NCI-H146 treated with DMSO at 0.1 percent for 48 hours (cell line): ENCODE measurements around the gene CDHR3.

Experiments
- DNase-seq: peaks from one replicate; lab custom pipeline; 2025; ENCODE audit not compliant: unreplicated experiment; lab: John Stamatoyannopoulos, UW

Gene CDHR3

DNA sequence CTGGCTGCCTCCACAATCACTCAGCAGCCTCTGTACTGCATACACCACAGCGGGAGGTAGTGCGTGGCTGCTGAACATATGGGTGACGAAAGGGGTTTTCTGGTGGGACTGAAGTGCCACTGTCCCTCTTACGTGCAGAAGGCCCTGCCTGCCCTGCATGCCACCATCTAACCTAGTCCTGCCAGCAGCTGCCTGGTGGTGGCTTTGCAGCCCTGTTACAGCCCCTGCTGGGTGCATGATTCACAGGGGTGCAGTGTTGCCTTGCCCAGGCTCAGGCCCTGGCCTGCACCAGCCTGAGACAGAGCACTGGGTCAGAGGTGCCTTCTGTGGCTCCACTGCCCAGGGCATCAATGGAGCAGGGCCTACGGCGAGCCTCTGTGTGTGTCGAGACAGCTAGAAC, 98.9 kb downstream of the CDHR3 start:
- DNase-seq: no peak

DNA sequence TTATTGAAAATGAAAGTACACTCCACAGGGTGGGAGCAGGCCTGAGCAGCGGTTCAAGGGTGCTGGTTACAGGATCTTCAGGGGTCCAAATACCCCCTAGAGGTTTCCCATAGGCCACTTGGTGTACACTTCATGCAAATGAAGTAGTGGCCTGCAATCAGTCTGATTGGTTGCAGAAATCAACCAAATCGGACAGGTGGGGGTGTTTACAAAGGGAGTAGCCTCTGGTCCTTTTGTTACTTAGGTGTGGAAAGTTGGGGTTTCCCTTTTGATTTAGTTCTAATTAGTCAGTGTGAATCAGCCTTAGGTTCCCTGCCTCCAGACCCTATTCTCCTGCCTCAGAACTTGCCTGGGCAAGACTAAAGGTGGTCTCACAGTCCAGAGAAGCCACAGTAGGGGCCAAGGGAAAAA, 99.5 kb downstream of the CDHR3 start:
- no peak for DNase-seq

DNA sequence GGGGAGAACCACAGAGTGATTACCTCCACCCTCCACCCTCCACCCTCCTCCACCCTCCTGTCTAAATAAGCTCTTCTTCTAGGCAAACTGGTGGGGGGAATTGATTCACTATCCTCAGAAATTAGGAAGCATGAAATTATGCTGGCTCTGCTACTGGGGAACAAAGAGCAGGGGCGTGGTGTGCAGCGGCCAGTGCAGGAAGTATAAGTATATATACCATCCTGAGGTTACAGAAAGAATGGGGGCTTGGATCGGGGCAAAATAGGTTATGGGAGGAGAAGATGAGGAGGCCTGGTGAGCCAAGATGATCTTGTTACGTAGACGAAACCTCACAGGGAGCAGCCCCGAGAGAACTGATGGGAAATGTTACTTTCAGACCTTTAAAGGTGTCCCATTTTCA, 100.0 kb downstream of the CDHR3 start:
- DNase-seq: no peak

DNA sequence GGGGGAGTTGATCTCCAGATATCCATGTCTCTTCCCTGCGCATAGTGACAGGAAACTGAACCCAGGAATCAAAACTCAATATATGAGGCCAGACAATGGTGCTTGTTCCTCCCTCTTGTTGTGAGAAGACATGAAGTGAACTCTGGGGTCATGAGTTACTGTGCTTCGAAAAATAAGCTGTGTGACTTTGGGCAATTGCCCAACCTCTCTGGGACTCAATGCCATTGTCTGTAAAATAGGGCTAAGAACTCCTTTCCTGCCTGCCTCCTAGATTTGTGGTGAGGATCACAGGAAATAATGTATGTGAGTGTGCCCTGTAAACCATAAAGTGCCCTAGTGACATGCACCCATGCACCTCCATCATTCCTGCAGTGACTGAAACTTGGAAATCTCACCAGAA, 100.6 kb downstream of the CDHR3 start:
- DNase-seq: no peak

DNA sequence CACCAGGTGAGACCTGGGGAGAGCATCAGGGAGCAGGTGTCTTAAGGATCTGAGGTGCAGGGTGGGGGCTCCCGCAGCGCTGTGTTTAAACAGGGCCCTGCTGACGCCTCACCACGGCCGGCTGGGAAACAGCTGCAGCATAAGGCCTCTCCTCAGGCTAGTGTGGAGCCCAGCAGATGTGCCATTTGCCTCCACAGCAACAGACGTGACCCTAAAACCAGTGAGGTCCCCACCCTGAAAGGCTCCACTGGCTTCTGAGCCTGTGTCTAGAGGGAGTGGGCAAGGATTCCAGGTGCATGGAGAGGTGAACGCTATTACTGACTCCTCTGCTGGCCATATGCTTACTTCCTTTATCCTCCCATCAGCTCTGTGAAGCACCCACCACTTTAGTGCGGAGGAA, 101.3 kb downstream of the CDHR3 start:
- DNase-seq: peak; percentile 75

DNA sequence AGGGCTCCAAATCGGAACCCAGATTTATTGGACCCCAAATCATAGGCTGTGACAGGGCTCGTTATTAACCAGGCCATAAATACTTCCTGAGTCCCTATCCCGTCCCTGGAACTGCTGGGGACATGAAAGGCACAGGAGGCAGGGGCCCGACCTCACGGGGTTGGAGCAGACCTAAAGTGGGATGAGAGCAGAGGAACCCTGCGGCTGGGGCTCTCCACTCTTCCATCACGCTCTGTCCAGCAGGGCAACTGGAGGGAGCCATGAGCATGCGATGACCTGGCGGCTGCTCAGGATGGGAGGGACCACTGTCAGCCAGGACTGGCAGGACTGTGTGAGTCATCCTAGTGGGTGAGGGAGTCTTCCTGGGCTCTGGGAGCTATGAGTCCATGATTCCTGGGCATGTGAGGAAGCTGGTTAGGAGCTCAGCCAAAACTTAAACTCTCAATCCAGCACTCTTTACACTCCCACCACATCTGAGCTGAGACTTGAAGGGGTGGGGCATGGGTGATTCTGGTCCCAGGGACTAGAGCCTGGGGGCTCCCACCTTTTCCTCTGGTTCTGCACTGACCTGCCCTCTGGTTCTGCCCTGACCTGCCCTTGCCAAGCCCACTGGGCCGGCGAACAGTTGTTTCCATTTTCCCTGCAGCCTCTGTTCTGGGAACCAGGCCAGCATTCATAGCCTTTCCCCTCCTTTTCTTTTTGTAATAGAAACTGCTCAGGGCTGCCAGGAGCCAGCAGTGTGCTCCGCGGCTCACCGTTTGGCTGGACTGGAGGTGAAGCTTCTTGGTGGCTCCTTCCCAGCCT, 101.9 kb downstream of the CDHR3 start:
- DNase-seq: peak; percentile 47

DNA sequence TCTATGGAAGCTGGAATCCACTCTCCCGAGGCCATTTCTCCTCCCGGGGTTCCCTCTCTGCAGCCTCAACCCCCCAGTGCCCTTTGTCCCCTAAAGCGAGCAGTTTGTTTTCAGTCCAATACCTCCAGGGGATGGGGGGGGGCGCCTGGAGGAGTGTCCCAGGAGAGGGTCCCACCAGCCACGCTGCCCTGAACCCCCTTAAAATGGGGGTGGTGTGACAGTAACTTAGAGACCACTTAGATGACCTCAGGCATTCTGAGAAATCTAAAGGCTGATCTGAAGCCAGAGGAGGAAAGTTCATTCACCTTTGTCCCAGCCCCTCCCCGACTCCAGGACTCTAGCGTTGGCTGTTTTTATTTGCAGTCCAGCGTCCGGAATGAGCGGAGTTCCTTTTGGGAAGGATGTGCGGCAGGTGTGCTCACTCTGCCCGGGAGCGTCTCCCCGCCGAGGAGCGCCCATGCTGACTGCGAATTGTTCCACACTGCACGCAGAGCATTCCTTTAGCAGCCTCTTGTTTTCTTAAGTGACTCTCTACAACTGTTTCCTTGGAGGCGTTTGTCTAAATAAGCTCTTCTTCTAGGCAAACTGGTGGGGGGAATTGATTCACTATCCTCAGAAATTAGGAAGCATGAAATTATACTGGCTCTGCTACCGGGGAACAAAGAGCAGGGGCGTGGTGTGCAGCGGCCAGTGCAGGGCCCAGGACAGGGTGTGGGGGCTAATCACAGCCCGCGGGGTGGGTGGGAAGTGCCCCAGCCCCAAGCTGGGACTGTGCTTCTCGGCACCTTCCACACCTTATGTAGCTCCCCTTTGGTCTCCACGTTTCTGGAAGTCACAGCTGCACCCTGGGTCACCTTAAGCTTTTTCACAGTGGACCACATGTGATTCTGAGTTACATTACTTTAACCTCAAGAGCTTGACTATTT, 102.8 kb downstream of the CDHR3 start:
- DNase-seq: peak; percentile 15

DNA sequence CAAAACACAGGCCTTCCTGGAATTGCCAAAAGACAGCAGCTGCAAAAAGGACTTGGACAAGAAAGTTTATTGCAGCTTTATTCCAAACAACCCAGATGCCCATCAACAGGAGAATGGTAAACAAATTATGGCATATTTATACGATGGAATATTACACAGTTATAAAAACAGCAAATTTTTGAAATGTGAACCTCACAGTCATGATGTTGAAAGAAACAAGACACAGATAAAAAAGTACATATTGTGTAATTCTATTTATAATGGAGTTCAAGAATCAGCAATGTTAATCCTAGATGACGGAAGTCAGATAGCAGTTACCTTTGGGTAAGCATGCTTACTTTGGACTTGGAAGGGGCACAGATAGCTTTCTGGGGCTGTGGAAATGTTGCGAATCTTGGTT, 104.6 kb downstream of the CDHR3 start:
- no peak for DNase-seq

DNA sequence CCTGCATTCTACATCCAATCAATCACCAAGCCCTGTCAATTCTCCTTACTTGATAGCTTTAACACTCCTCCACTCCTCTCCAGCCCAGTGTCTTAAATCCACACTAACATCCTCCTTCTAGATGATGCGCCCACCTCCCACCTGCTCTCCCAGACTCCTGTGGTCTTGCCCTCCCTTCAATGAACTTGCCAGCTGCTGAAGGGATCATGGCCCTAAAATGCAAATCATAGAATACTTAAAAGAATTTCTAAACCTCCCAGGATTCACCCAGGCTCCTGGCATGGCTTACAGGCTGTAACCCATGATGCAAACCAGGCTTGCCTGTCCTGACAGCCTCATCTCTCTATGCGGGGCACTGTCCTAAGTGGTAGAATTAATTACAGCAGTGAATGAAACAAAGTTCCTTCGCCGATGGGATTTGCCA, 105.5 kb downstream of the CDHR3 start:
- no peak for DNase-seq

DNA sequence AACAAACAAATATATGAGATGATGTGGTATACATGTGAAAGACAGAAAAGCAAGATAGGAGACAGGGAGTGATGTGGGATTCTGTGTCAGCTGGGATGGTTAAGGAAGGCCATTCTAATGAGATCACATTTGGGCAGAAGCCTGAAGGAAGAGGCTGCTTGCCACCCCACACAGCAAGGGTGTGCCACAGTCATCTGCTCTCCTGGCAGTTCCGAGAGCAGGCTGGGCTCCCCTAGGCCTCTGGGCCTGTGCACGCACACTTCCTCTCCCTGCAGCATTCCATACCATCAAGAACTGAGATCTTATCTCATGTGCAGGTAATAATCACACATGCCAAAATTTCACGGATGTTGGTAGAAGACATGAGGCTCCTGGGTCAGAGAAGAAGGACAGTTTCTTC, 105.9 kb downstream of the CDHR3 start:
- DNase-seq: no peak

DNA sequence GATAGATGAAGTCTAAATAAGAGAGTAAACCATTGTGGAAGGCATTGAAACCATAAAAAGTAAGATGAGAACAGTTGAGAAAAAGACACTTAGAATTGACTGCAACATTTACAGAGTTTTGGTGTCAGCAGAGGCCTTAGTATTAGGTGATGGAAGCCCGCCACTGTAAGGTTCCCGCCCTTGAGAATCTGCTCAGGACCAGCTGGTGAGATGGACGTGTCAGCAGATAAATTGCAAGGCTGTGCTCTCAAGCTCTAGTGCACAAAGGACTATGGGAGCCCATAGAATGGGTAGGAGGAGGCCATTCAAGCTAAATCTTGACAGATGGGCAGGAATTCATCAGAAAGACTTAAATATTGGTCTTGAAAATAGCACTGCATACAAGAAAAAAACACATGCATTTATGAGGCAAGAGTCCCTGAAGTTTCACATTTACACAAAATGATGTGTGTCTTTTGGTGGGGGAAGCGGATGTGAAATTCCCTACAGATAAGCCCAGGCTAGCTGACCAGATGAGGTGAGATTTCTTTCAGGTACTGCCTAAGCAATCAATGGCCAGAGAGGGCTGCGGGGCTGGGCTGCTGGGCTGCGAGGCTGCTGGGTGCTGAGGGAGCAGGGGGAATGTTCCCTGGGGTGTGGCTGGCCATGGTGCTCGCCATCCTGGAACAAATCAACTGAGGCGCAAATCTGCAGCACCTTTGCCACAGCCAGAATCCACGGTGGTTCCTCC, 106.6 kb downstream of the CDHR3 start:
- no peak for DNase-seq

DNA sequence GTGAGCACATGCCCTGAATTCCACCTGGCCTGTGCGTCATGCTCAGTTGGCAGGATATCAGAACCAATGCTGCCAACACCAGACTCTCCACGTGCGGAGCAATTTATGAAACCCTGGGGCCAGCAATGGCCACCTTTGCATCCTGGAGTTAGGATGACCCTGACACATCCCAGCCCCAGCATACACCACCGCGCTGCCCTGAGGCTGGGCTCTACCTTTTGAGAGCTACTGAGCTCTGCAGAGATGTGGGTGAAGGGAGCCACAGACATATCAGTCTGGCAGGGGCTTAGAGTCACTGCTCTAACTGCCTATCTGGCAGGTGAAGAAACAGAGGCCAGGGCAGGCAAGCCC, 107.1 kb downstream of the CDHR3 start:
- DNase-seq: no peak

DNA sequence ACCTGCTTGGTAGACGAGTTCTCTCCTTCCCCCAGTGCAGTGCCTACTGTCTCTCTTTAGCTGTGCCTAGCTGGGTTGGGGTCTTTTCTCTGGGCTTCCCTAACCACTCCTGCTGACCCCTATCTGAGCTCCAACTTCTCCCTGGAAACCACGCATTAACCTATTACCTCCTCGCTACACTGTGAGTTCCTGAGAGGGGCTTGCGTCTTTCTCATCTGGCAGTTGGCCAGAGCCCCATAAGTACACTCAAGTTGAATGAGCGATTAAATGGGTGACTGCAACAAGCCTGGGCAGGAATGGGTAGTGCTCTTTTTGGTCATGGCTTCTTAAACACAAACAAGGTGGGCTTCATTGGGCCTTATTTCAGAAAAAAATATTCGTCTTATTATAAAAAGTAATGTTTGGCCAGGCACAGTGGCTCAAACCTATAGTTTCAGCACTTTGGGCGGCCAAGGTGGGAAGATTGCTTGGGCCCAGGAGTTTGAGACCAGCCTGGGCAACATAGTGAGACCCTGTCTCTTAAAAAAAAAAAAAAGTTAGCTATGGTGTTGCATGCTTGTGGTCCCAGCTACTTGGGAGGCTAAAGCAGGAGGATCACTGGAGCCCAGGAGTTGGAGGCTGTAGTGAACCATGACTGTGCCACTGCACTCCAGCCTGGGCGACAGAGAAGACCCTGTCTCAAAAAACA, 107.6 kb downstream of the CDHR3 start:
- no peak for DNase-seq

DNA sequence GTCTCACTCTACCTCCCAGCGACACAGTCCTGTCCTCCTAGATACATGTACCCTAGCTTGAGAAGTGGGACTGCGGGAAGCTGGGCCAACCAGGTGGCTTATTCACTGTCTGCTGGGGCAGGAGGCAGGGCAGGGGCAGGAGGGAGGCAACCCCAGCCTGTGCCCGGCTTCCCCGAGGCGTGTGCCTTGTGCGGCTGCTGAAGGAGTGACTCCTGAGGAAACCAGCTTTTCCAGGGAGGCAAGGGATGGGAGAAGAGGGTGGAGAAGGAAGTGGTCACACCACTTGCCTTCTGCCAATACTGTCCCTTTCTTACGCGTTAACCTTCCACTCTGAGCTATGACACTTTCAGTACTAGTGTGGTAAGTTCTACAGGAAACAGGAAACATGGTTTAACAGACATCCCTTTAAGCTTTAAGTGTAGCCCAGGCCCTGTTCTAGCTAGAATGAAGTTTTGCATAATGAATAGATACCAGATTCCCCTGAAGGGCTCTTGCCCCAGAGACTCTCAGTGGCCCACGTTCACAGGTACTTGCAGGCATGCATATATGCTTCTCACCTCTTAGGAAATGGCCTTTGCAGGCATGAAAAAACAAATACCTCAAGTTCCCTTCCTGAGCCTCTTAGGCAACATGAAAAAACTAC, 108.4 kb downstream of the CDHR3 start:
- DNase-seq: no peak

DNA sequence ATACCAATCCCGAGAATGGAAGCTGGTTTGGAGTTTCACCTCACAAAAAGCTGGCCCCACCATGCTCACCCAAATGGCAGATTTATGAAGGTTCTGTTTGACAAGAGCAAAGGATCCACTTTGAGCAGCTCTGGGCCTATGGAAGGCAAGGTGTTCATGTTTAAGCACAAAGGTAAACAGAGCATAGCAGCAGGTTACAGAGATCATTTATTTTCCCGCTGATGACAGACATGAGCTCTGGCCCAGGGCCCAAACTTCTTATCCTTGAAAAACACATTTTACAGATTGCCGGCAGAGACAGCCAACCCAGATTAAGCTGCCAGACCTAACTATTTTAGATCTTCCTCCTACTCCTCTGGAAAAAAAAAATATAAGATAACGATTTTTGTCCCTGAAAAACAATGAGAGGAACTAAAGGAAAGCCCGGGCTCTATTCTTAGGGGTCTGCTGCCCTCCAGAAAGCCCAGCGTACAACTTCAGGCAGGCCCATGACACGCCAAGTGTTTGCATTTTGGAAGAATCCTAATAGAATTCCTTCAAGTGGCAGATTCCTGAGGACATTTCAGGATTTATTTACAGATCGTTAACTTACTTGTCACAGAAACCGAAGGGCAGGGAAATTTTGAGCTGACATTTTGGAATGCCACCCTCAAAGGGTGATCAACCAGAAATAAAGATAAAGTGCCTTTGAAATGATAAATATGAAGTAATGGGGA, 109.1 kb downstream of the CDHR3 start:
- DNase-seq: peak; percentile 13

DNA sequence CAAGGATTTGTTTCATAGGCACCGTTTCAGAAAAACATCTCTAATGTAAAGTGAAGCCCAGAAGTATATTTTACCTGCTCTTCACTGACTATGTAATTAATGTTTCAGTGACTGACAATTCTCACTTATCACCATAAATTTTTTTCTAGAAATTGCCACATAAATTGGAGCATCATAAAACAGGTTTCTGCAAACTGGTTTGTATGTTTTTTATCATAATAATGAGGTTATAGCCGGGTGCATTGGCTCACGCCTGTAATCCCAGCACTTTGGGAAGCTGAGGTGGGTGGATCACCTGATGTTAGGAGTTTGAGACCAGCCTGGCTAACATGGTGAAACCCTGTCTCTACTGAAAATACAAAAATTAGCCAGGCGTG, 109.6 kb downstream of the CDHR3 start:
- DNase-seq: no peak

DNA sequence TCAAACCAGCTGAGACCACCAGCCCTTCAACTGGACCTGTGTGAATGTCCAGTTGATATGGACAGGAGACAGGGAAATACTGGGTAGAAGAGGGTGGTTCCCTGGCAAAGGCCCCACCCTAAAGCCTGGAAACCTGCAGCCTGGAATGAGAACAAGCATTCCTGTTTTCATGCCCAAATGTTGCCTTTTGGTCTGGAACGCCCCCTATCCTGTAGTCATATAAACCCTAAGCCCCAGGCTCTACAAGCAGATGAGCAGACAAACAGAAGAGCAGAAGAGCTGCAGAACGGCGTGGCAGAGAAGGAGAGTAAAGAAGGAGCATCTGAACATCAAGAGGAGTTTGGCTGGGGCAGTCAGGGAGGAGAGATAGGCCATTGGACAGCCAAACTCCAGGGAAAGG, 110.6 kb downstream of the CDHR3 start:
- no peak for DNase-seq

DNA sequence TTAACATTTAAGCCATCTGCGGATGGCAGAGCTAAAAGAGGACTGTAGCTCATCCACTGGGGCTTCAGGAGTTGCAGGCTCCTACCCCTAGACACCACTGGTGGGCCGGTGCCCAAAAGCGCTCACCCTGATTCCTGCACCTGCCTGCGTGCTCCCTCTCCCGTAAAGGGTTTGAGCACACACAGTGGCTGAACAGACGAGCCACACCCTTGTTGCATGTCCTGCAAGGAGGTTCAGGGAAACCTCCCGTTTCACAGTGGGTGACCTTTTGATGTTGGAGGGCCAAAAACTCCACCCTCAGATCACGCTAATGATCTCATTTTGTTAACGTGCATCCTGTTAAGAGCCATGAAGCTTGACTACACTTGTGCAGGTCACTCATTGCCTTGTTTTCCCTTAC, 111.2 kb downstream of the CDHR3 start:
- DNase-seq: no peak

DNA sequence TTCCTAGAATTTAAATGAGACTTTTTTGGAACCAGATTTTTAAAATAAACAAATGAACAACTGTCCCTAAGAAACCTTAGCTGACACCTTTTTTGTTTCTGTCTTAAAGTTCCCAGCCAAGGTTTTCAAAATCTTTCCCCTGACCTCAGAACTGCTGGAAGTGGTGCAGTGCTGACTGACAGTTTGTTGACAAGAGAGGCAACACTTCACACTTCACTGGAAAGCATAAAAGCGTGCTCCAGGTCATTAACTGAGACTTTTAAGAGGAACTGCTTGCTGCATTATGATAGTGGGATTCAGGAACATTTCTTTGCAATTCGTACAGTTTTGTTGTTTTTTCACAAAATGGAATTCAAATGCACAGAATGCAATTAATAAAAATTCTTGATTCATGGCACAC, 112.9 kb downstream of the CDHR3 start:
- DNase-seq: no peak

DNA sequence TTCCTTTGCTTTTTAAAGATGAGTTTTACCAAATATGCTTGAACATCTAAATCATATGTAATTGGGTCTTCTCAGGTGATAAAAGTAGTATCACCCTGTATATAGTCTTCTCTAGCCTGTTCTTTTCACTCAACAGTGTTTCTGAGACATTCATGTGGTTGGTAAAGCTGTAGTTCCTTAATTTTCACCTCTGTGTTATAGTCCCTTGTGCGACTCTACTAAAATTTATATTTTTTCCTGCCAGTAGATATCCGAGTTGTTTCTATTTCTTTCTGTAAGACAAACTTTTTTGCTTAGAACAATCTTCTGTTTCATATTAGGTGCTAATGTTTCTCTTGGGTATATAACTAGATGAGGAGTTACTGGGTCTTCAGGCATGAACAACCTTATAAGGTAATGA, 113.5 kb downstream of the CDHR3 start:
- no peak for DNase-seq
